Measurements from ENCODE around the gene SLIT3. TPM values are rescaled to one million over a fixed set of nuclear protein-coding genes. Genes with fewer than 3 reads are reported as not detected.
A peak's percentile ranks its signal among the peaks of the same experiment; 100 is the strongest.

The SLIT3 gene
- polyA plus RNA-seq, 1 of the 3 experiments (the other 2 are of a cell fraction) = 119 TPM

DNA sequence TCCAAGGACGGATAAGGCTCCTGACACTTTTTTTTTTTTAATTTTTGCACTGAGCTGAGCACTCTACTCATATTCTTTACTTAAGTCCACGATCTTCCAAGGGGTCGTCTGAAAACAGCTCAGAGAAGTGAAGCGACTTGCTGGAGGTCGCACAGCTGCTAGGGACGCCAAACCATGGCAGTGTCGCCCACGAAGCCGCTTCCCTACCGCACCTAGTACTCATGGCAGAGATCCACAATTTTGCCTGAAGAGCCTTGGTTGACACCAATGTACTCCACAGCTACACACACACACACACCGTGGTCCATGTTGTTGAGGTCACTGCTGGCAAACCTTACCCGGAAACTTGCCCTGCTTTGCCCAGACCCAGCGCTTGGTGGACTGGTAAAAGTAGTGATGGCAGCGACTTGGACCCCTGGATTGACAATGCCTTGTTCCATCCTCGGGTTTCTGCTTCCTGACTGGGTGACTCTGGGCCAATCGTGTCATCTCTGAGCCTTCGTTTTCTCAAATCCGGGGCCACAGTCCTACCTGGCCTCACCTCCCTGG lies 521 bp upstream of the SLIT3 start:
- H3K4me2 ChIP-seq = peak overlapping the region; percentile 63
- 36% methylated on average over 18 of the region's 18 CpGs for whole genome bisulfite sequencing (ENCODE audit: low lambda C conversion rate)
- H3K79me2 ChIP-seq (ENCODE audit: insufficient read depth) = peaks cover 39% of the 10 kb centered on the region
- peaks cover 8% of the 10 kb centered on the region for H3F3A ChIP-seq (replicated peaks; ENCODE audit: insufficient read depth)
- peak overlapping the region; percentile 75 to 87 for H3K4me3 ChIP-seq (ENCODE audit: low read depth in 2 of 2, low read length in 1 of 2)
- DNase-seq = peak; percentile 32
- peak overlapping the region; percentile 46 to 83 for H3K27ac ChIP-seq (ENCODE audit: low read depth in 2 of 2, low read length in 1 of 2)
- H3K9ac ChIP-seq = peak overlapping the region; percentile 68; the same call in 1 of the 2 replicates
- no peaks in the 10 kb centered on the region for H3K9me2 ChIP-seq
- TF ChIP-seq NRF1 (IDR thresholded peaks at IDR 0.05; ENCODE audit: low read depth, low read length) (no peak), FOSL2 (IDR thresholded peaks at IDR 0.05; ENCODE audit: borderline replicate concordance, low read depth) (no peak), MXI1 (IDR thresholded peaks at IDR 0.05; ENCODE audit: low read depth, low read length) (peak; percentile 22; the same call in 1 of the 2 replicates), TEAD4 (IDR thresholded peaks at IDR 0.05; ENCODE audit: borderline replicate concordance, insufficient read depth) (no peak)
- TF ChIP-seq, protein P1, sequence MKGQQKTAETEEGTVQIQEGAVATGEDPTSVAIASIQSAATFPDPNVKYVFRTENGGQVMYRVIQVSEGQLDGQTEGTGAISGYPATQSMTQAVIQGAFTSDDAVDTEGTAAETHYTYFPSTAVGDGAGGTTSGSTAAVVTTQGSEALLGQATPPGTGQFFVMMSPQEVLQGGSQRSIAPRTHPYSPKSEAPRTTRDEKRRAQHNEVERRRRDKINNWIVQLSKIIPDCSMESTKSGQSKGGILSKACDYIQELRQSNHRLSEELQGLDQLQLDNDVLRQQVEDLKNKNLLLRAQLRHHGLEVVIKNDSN (IDR thresholded peaks at IDR 0.05; ENCODE audit: borderline replicate concordance, low read depth) = no peak
- POLR2A ChIA-PET = interaction anchor here (0.6 to 1.6 kb wide), 5 partner anchors 140 to 282 kb away, joined by 3 to 6 read pairs (median 3); partner anchors contain the start of gene SPDL1
- H3K36me3 ChIP-seq (replicated peaks in 1 of 2; ENCODE audit: control insufficient read depth in 1 of 2, insufficient read depth in 2 of 2, low read length in 1 of 2) = peaks cover 5 to 9% of the 10 kb centered on the region in 2 experiments
- H2AFZ ChIP-seq (ENCODE audit: low read depth) = peak overlapping the region; percentile 43
- no peaks in the 10 kb centered on the region; the same call in 1 of the 2 replicates for H4K20me1 ChIP-seq (ENCODE audit: insufficient read depth)
- no peaks in the 10 kb centered on the region for H3K27me3 ChIP-seq (ENCODE audit: insufficient read depth)
- no peaks in the 10 kb centered on the region for H3K9me3 ChIP-seq
- CTCF ChIA-PET = interaction anchor here (1.0 to 5.1 kb wide), 37 partner anchors 8 to 365 kb away, joined by 3 to 65 read pairs (median 5); no protein-coding TSS in a partner anchor
- peaks cover 10 to 34% of the 10 kb centered on the region in 2 experiments; a peak in 2 of 4 replicates for H3K4me1 ChIP-seq (ENCODE audit: control insufficient read depth in 1 of 2, insufficient read depth in 2 of 2, low read depth in 1 of 2, low read length in 1 of 2)

DNA sequence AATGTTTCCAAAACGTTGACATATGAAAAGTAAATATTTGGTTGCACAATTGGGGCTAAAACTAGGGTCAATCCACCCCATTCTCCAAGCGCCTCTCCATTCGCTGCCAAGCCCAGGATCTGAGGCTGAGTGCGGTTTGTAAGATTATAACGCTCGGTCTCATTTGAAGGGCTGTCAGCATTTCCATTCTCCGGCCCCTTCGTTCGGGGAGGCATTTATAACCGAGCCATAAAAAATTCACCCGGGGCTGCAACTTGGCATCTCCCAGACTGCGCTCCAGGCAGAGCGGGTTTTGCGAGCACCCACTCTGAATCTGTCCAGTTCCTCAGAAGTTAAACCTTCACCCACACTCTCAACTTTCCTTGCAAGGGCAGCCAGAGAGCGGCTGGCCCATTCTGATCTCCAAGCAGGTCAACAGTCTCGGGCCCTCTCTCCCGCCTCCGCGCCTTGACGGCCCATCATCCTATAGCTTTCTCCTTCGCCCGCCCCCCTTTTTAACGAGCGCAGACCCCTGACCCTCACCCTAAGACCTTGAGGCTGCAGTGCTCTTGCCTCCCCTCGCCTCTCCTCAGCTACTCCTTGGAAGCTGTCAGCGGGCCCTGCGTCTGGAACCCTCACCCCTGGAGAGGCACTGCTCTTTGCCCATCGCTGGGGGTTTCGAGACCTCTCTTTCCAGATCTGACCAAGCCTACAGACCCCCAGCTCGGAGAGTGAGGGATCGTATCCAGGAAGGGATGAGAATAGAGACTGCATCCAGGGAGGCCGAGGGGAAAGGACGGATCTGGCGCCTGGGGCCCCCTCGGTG lies 1.1 kb downstream of the SLIT3 start:
- H2AFZ ChIP-seq (ENCODE audit: low read depth) = no peak overlapping the region
- peaks cover 55% of the 10 kb centered on the region for H3K79me2 ChIP-seq (ENCODE audit: insufficient read depth)
- peak overlapping the region; percentile 30 to 66 for H3K27ac ChIP-seq (ENCODE audit: low read depth in 2 of 2, low read length in 1 of 2)
- no peaks in the 10 kb centered on the region for H3K9me2 ChIP-seq
- DNase-seq = no peak
- peaks cover 10 to 23% of the 10 kb centered on the region in 2 experiments for H3K36me3 ChIP-seq (replicated peaks in 1 of 2; ENCODE audit: control insufficient read depth in 1 of 2, insufficient read depth in 2 of 2, low read length in 1 of 2)
- peak overlapping the region; percentile 68 for H3K9ac ChIP-seq
- H4K20me1 ChIP-seq (ENCODE audit: insufficient read depth) = peaks cover 7% of the 10 kb centered on the region; the same call in 1 of the 2 replicates
- TF ChIP-seq GATA2 (CRISPR knock-in tag; IDR thresholded peaks at IDR 0.05) (no peak), JUND (IDR thresholded peaks at IDR 0.05) (no peak), TAF1 (IDR thresholded peaks at IDR 0.05; ENCODE audit: borderline replicate concordance, low read depth, low read length) (no peak), FOXM1 (IDR thresholded peaks at IDR 0.05; ENCODE audit: low read depth) (no peak), EP300 (IDR thresholded peaks at IDR 0.05; ENCODE audit: borderline replicate concordance in 1 of 2, low read depth in 1 of 2, low read length in 1 of 2) (no peak), NFIC (IDR thresholded peaks at IDR 0.05; ENCODE audit: borderline replicate concordance) (no peak), MEF2A (IDR thresholded peaks at IDR 0.05; ENCODE audit: borderline replicate concordance, low read depth) (no peak), NRF1 (IDR thresholded peaks at IDR 0.05; ENCODE audit: low read depth, low read length) (no peak), MAX (IDR thresholded peaks at IDR 0.05; ENCODE audit: low read depth) (no peak), POLR2AphosphoS5 (IDR thresholded peaks at IDR 0.05; ENCODE audit: low read depth, low read length) (no peak), MXI1 (IDR thresholded peaks at IDR 0.05; ENCODE audit: low read depth, low read length) (no peak), CHD2 (IDR thresholded peaks at IDR 0.05; ENCODE audit: low read length, partially characterized antibody) (no peak), SIN3A (IDR thresholded peaks at IDR 0.05; ENCODE audit: borderline replicate concordance, low read depth, low read length) (no peak)
- peak overlapping the region; percentile 75 to 87 for H3K4me3 ChIP-seq (ENCODE audit: low read depth in 2 of 2, low read length in 1 of 2)
- H3F3A ChIP-seq (replicated peaks; ENCODE audit: insufficient read depth) = peaks cover 8% of the 10 kb centered on the region
- ChIA-PET CTCF (interaction anchor here (0.5 to 5.1 kb wide), 15 partner anchors 7 to 353 kb away, joined by 3 to 65 read pairs (median 13); no protein-coding TSS in a partner anchor), POLR2A (interaction anchor here (0.6 to 1.6 kb wide), 5 partner anchors 19 to 311 kb away, joined by 3 to 6 read pairs (median 3); partner anchors contain the start of gene SPDL1)
- peaks cover 10 to 40% of the 10 kb centered on the region in 2 experiments; a peak in 2 of 4 replicates for H3K4me1 ChIP-seq (ENCODE audit: control insufficient read depth in 1 of 2, insufficient read depth in 2 of 2, low read depth in 1 of 2, low read length in 1 of 2)
- H3K9me3 ChIP-seq = no peaks in the 10 kb centered on the region
- 60% methylated on average over 34 of the region's 35 CpGs for WGBS (ENCODE audit: low lambda C conversion rate)
- H3K4me2 ChIP-seq = peak overlapping the region; percentile 94
- no peaks in the 10 kb centered on the region for H3K27me3 ChIP-seq (ENCODE audit: insufficient read depth)

Data from SK-N-SH (cell line).